IPS-18c (cell line): ENCODE data around the gene ARHGEF7.

Source experiments
- H3K4me3 ChIP-seq: 2 replicates; pipeline ENCODE4 v1.7.0; 2013; ENCODE audit warnings: low read depth, mild to moderate bottlenecking, low read length, moderate library complexity; ENCODE audit not compliant: insufficient read depth
- H3K9me3 ChIP-seq: one replicate; pipeline ENCODE4 v1.6.1; 2013; ENCODE audit warnings: mild to moderate bottlenecking, low read length, moderate library complexity; ENCODE audit not compliant: control insufficient read depth, insufficient read depth

The ARHGEF7 gene

GRCh38 chr13:111283991-111284390, 168.9 kb downstream of the ARHGEF7 start:
- Histone ChIP-seq H3K4me3 (no peak overlapping the region), H3K9me3 (no peaks in the 10 kb centered on the region)

- Histone ChIP-seq H3K9me3 (no peaks in the 10 kb centered on the region), H3K4me3 (no peak overlapping the region)
Measured at GRCh38 chr13:111284565-111284964, 169.5 kb downstream of the ARHGEF7 start.

GRCh38 chr13:111286162-111286561, 171.1 kb downstream of the ARHGEF7 start:
- Histone ChIP-seq H3K9me3 (no peaks in the 10 kb centered on the region), H3K4me3 (no peak overlapping the region)

- H3K9me3 ChIP-seq: no peaks in the 10 kb centered on the region
- no peak overlapping the region for H3K4me3 ChIP-seq
Measured at GRCh38 chr13:111286749-111287148, 171.6 kb downstream of the ARHGEF7 start.

- H3K9me3 ChIP-seq: no peaks in the 10 kb centered on the region
- no peak overlapping the region for H3K4me3 ChIP-seq
Measured at GRCh38 chr13:111287201-111287600, 172.1 kb downstream of the ARHGEF7 start.

GRCh38 chr13:111288276-111288675, 173.2 kb downstream of the ARHGEF7 start:
- H3K4me3 ChIP-seq: no peak overlapping the region
- no peaks in the 10 kb centered on the region for H3K9me3 ChIP-seq

GRCh38 chr13:111289251-111289650, 174.1 kb downstream of the ARHGEF7 start:
- Histone ChIP-seq H3K9me3 (no peaks in the 10 kb centered on the region), H3K4me3 (no peak overlapping the region)

- no peak overlapping the region for H3K4me3 ChIP-seq
- no peaks in the 10 kb centered on the region for H3K9me3 ChIP-seq
Measured at GRCh38 chr13:111291908-111292307, 176.8 kb downstream of the ARHGEF7 start.

GRCh38 chr13:111292710-111293485, 177.8 kb downstream of the ARHGEF7 start:
- no peak overlapping the region for H3K4me3 ChIP-seq

GRCh38 chr13:111295886-111296285, 180.8 kb downstream of the ARHGEF7 start:
- H3K4me3 ChIP-seq: no peak overlapping the region
- H3K9me3 ChIP-seq: no peaks in the 10 kb centered on the region

More at GRCh38 chr13:111292710-111293485, 177.8 kb downstream of the ARHGEF7 start:
- H3K9me3 ChIP-seq: no peaks in the 10 kb centered on the region

- H3K4me3 ChIP-seq: no peak overlapping the region
- no peaks in the 10 kb centered on the region for H3K9me3 ChIP-seq
Measured at GRCh38 chr13:111296417-111296816, 181.3 kb downstream of the ARHGEF7 start.

GRCh38 chr13:111298214-111298975, 183.3 kb downstream of the ARHGEF7 start:
- Histone ChIP-seq H3K9me3 (no peaks in the 10 kb centered on the region), H3K4me3 (no peak overlapping the region)

GRCh38 chr13:111302045-111302726, 187.1 kb downstream of the ARHGEF7 start:
- H3K9me3 ChIP-seq: no peaks in the 10 kb centered on the region
- H3K4me3 ChIP-seq: no peak overlapping the region

- H3K9me3 ChIP-seq: no peaks in the 10 kb centered on the region
- no peak overlapping the region for H3K4me3 ChIP-seq
Measured at GRCh38 chr13:111303559-111303958, 188.4 kb downstream of the ARHGEF7 start.

- Histone ChIP-seq H3K9me3 (no peaks in the 10 kb centered on the region), H3K4me3 (no peak overlapping the region)
Measured at GRCh38 chr13:111304041-111304544, 189.0 kb downstream of the ARHGEF7 start.

GRCh38 chr13:111304603-111305289, 189.6 kb downstream of the ARHGEF7 start:
- H3K4me3 ChIP-seq: no peak overlapping the region

GRCh38 chr13:111312944-111313590, 198.0 kb downstream of the ARHGEF7 start:
- Histone ChIP-seq H3K9me3 (peaks cover 2% of the 10 kb centered on the region), H3K4me3 (no peak overlapping the region; the same call in 1 of the 2 replicates)

More at GRCh38 chr13:111304603-111305289, 189.6 kb downstream of the ARHGEF7 start:
- no peaks in the 10 kb centered on the region for H3K9me3 ChIP-seq
